Activated CD4-positive, alpha-beta T cell treated with anti-CD3 and anti-CD28 coated beads for 4 hours (primary cell): ENCODE measurements around the gene SSC4D.
"Not testable (repeated sequence)": the region's sequence is repeated elsewhere in the genome, so short reads cannot be mapped to it uniquely, and the experiment has no call there.

Experiments
- DNase-seq, 2 donors: peaks; one replicate each; pipeline ENCODE4 v3.0.0-alpha.2; 2020

SSC4D gene

DNA sequence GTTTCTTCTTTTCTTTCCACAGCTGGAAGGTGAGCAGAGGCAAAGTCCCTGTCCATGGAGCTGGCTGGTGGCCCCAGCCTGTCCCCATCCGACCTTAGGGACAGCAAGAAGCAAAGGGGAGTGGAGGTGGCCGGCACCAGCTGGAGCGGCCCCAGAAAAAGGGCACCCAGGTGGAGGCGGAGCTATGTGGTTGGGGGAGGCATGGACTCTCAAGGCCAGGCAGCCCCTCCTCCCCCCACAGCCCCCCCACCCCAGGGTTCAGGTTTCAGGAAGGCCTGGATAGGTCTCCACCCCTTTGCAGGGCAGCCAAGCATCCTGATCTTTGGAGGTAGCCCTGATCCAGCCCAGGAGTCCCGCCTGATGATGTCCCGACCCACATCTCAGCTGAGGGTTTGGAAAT, at the start of gene SSC4D:
SSC4D (minus strand) TSS at position 161 of the 400 bp plus-strand sequence. CDS start 5,258 bp downstream, outside the sequence.
- no peak for DNase-seq

GRCh38 chr7:76458504-76458903, 49.0 kb upstream of the SSC4D start:
- DNase-seq, result not testable (repeated sequence)

- DNase-seq, result not testable (repeated sequence)
Observed at GRCh38 chr7:76457017-76457416, 47.5 kb upstream of the SSC4D start.

- DNase-seq, result peak in 1 of 2 donors; percentile 1
Observed at GRCh38 chr7:76445577-76446008, 36.1 kb upstream of the SSC4D start.

DNA sequence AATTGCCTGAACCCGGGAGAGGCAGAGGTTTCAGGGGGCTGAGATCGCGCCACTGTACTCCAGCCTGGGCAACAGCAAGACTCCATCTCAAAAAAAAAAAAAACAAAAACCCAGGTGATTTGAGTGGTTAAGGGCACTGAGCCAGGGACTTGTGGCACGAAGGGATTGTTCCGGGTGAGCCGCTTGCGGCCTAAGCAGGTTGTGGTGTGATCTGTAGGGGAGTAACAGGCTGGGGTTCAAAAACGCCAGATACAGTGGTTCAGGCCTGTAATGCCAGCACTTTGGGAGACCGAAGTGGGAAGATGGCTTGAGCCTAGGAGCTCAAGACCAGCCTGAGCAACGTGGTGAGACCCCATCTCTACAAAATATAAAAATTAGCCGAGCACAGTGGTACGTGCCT, 34.3 kb upstream of the SSC4D start:
- peak in 1 of 2 donors; percentile 4 for DNase-seq

GRCh38 chr7:76442664-76443446, 33.4 kb upstream of the SSC4D start:
- DNase-seq, result not testable (repeated sequence)

DNA sequence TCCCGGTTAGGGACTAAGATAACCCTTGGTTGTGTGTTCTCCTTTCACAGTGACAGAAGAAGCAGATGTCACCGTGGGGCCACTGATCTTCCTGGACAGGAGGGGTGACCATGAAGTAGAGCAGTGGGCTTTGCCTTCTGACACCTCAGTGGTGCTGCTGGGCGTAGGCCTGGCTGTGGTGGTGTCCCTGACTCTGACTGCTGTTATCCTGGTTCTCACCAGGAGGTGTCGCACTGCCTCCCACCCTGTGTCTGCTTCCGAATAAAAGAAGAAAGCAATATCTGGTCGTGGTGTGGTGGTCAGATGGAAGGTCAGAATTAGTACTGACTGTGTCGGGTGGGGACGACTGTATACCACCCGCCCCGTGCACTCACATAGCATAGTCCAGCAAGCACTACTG, 32.3 kb upstream of the SSC4D start:
- DNase-seq, result not testable (repeated sequence)

DNA sequence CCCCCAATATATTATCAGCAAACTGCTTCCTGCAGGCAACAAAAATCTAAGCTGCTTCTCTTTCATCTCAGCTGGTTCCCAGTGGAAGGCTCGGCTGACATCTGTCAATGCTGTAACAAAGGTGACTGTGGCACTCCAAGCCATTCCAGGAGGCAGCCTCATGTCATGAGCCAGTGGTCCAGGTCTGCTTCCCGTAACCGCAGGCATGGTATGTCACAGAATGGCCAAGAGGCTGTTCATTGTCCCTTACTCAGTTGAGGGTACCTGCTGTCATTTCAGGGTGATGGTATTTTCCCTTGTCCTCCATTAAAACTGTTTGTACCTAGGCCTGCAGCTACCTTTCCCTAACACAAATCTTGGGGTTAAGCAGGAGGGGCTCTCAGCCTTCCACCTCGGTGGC, 30.9 kb upstream of the SSC4D start:
- not testable (repeated sequence) for DNase-seq

- not testable (repeated sequence) for DNase-seq
Observed at GRCh38 chr7:76439120-76439888, 29.8 kb upstream of the SSC4D start.

GRCh38 chr7:76437873-76438272, 28.4 kb upstream of the SSC4D start:
- peak; percentile 48 to 59 for DNase-seq

- DNase-seq, result no peak
Observed at GRCh38 chr7:76430836-76431235, 21.3 kb upstream of the SSC4D start.

GRCh38 chr7:76430211-76430610, 20.7 kb upstream of the SSC4D start:
- no peak for DNase-seq

DNA sequence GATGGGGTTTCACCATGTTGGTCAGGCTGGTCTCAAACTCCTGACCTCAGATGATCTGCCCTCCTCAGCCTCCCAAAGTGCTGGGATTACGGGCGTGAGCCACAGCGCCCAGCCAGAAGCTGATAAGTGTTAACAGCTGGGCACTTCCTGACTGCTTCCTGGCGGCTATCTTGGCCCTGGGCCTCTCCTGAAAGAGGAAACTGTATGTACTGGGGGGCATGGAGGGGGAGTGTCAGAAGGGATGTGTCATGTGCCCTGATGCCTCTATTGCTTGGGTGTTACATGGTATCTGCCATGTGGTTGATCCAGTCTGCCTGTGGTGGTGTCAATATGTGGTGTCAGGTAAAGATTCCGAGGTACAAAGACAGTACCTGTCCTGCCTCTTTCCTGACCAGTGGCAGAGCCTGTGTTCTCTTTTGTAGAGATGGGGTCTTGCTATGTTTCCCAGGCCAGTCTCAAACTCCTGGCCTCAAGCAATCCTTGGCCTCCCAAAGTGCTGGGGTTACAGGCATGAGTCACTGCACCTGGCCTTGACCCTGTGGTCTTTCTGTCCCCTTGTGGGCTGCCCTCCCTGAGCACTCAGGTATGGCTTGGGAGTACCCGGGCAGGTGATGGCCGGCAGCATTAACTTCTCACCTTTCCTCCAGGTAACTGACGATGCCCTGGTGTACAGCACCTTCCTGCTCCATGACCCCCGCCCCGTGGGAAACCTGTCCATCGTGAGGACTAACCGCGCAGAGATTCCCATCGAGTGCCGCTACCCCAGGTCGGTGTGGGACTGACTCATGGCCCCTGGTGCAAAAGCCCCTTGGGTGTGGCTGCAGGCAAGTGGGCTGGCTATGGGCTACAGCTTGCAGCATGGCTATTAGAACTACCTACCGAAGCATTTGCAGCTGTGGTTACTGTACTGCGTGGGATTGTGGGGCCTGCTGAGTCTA, 19.6 kb upstream of the SSC4D start:
- DNase-seq, result no peak

GRCh38 chr7:76428149-76428823, 18.8 kb upstream of the SSC4D start:
- no peak for DNase-seq

- no peak for DNase-seq
Observed at GRCh38 chr7:76427635-76428034, 18.1 kb upstream of the SSC4D start.

- DNase-seq, result no peak
Observed at GRCh38 chr7:76426246-76426645, 16.7 kb upstream of the SSC4D start.

DNA sequence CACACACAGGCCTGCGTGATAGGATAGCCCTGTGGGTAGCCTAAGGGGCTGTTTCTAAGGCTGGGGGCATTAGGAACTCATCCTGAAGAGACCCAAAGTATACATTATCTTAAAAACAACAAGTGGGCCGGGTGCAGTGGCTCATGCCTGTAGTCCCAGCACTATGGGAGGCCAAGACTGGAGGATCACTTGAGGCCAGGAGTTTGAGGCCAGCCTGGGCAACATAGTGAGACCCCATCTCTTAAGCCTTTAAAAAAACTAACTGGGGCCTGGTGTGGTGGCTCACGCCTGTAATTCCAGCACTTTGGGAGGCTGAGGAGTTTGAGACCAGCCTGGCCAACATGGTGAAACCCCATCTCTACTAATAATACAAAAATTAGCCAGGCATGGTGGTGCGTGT, 16.1 kb upstream of the SSC4D start:
- not testable (repeated sequence) for DNase-seq

GRCh38 chr7:76425156-76425555, 15.7 kb upstream of the SSC4D start:
- DNase-seq, result no peak

DNA sequence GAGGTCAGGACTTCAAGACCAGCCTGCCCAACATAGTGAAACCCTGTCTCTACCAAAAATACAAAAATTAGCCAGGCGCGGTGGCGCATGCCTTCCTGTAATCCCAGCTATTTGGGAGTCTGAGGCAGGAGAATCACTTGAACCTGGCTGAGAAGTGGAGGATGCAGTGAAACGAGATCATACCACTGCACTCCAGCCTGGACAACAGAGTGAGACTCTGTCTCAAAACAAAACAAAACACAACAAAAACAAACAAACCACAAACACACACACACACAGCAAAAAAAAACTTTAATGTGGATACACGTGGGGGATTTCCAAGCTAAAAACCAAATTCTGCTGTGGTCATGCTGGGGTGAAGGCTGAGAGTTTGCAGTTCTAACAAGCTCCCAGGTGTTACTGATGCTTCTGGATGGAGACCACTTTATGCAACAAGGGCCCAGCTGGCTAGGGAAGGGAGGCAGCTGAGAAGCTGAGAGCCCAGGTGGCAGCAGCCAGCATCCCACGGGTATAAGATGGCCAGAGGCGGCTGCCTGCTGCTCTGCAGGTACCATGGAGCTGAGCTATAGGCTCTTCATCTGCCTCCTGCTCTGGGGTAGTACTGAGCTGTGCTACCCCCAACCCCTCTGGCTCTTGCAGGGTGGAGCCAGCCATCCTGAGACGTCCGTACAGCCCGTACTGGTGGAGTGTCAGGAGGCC, 15.1 kb upstream of the SSC4D start, which contains the start of gene ZP3:
ZP3 (plus strand) TSS at position 538 of the 699 bp plus-strand sequence; CDS start at position 553, 15 bp downstream.
- no peak for DNase-seq

DNA sequence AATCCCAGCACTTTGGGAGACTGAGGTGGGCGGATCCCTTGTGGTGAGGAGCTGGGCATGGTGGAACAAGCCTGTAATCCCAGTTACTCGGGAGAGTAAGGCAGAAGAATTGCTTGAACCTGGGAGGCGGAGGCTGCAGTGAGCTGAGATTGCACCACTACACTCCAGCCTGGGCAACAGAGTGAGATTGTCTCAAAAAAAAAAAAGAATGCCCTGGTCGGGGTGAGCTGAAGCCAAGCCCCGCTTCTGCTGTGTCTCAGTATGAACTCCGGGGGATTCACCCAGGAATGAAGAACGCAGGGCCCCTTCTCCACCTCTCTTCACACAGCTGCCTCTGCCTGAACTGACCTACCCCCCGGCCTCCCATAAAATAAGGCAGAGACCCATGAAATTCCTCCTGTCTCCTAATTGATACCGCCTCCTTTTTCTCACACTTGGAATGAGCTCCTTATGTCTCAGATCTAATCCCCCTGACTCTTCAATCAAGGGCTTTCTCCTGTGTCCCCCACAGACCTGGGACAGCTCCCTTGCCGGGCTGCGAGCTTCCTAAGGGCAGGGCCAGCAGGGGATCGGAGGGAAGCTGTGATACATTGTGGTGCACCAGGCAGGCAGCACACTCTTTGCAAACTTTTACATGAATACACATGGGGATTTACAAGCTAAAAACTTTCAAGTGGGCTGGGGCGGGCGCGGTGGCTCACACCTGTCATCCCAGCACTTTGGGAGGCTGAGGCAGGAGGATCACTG, 14.3 kb upstream of the SSC4D start:
- DNase-seq, result no peak

DNA sequence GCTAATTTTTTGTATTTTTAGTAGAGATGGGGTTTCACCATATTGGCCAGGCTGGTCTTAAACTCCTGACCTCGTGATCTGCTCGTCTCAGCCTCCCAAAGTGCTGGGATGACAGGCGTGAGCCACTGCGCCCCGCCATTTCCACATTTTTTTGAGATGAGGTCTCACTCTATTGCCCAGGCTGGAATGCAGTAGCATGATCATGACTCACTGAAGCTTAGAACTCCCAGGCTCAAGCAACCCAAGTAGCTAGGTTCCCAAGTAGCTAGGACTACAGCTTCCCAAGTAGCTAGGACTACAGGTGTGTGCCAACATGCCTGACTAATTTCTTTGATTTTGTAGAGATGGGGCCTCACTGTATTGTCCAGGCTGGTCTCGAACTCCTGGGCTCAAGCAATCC, 11.6 kb upstream of the SSC4D start:
- not testable (repeated sequence) for DNase-seq
